ENCODE results near the gene SPPL2C. TPM values are rescaled to one million over a fixed set of nuclear protein-coding genes. Genes with fewer than 3 reads are reported as not detected.
A peak's percentile ranks its signal among the peaks of the same experiment; 100 is the strongest.

The SPPL2C gene
- total and polyA plus RNA-seq, 3 donors from 2014 or later, result 21.7 to 64.7 (median 58.9) TPM

DNA sequence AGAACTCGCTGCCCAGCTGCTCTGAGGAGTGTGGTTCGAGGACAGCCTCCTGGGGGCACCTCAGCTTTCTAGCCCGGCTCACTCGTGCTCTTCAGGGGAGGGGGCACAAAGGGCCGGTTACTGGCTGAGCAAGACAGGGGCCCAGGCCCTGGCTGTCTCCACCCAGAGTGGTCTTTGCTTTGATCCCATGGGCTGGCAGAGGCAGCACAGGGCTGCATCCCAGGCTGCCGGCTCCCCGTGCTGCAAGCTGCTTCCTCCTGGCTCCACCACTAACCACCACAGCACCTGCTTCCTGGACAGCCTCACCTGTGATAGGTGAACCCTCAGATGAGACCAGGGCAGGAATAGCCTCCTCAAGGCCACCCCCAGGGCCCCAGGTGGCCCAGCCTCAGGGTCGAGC, 6.8 kb downstream of the SPPL2C start:
- no peak overlapping the region for H3K4me3 ChIP-seq
- H3K36me3 ChIP-seq (ENCODE audit: low read depth, missing control alignments), result no peaks in the 10 kb centered on the region
- H3K27ac ChIP-seq, result no peak overlapping the region
- H3K27me3 ChIP-seq, result no peaks in the 10 kb centered on the region
- H3K4me1 ChIP-seq, result no peaks in the 10 kb centered on the region
- intact Hi-C loops (cut with DNase I; ENCODE audit: low total_unique reads), result no loop called here
- TF ChIP-seq, protein P1, sequence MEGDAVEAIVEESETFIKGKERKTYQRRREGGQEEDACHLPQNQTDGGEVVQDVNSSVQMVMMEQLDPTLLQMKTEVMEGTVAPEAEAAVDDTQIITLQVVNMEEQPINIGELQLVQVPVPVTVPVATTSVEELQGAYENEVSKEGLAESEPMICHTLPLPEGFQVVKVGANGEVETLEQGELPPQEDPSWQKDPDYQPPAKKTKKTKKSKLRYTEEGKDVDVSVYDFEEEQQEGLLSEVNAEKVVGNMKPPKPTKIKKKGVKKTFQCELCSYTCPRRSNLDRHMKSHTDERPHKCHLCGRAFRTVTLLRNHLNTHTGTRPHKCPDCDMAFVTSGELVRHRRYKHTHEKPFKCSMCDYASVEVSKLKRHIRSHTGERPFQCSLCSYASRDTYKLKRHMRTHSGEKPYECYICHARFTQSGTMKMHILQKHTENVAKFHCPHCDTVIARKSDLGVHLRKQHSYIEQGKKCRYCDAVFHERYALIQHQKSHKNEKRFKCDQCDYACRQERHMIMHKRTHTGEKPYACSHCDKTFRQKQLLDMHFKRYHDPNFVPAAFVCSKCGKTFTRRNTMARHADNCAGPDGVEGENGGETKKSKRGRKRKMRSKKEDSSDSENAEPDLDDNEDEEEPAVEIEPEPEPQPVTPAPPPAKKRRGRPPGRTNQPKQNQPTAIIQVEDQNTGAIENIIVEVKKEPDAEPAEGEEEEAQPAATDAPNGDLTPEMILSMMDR (IDR thresholded peaks at IDR 0.05), result no peak
- TF ChIP-seq POLR2A (IDR thresholded peaks at IDR 0.05), result no peak
- no peaks in the 10 kb centered on the region for H3K9me3 ChIP-seq
- 60 to 63% methylated on average over 2 to 8 of the region's 8 CpGs for WGBS, 2 donors
- no peak for DNase-seq

DNA sequence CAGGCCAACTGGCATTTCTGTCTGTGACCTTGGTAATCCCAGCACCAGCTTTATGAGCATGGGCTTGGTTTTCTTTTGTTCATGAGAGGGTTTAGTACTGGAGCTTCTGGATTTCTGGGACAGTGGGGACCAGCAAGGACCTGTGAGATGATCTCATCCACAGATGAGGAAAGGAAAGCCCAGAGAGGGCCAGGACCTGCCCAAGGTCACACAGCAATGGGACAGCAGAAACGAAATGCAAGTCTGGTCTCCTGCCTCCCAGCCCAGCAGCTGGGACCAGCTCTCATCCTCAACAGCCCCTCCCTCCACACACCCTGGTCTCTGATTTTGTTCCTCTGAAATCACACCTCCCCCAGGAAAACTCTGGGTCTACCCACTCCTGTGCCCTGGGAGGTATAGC, 7.2 kb downstream of the SPPL2C start:
- intact Hi-C loops (cut with DNase I; ENCODE audit: low total_unique reads), result no loop called here

DNA sequence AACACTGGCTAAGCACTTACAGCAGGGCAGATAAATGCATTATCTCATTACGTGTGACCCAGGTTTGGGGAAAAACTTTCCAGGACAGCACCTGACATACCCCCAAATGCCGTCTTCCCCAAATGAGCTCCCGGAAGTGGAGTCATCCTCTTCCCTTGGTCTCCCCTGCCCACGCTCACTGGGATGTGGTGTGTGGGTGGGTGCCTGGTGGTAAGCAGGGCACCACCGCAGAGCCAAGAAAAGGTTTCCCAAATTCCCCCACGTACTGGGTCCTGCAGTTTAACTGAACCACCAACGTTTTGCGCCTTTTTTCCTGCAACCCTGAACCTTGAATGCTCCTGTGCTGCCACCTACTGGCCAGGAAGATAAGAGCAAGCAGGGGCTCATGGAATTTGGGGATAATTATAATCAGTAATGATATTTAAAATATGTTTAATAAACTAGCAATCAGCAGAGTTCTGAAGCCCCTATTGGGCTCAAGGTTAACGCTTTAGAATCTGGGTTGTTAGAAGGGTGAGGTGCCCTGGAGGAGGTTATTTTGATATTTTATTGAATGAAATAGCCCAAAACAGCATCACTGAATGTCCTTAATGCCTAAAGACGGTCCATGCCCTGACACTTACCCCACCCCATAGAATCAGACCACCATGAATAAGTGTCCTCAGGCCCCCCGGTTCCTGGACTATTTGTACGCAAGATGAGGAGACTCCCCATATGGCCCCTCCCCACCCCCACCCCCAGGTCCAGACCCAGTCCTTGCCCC, 8.0 kb downstream of the SPPL2C start:
- intact Hi-C loops (cut with DNase I; ENCODE audit: low total_unique reads), result no loop called here
- TF ChIP-seq, protein P1 (IDR thresholded peaks at IDR 0.05), result peak; percentile 71 to 94 (median 83)
- no peak for TF ChIP-seq POLR2A (IDR thresholded peaks at IDR 0.05)
- H3K27ac ChIP-seq, result no peak overlapping the region
- no peaks in the 10 kb centered on the region for H3K27me3 ChIP-seq
- no peaks in the 10 kb centered on the region for H3K9me3 ChIP-seq
- no peak overlapping the region for H3K4me3 ChIP-seq
- H3K36me3 ChIP-seq (ENCODE audit: low read depth, missing control alignments), result no peaks in the 10 kb centered on the region
- no peaks in the 10 kb centered on the region for H3K4me1 ChIP-seq
- DNase-seq, result peak; percentile 82
- 28 to 34% methylated on average over 10 to 12 of the region's 12 CpGs for WGBS, 2 donors

More for the DNA sequence above, 7.2 kb downstream of the SPPL2C start:
- no peak for DNase-seq
- H3K4me1 ChIP-seq, result no peaks in the 10 kb centered on the region
- H3K27me3 ChIP-seq, result no peaks in the 10 kb centered on the region
- TF ChIP-seq, protein P1 (IDR thresholded peaks at IDR 0.05), result no peak
- TF ChIP-seq POLR2A (IDR thresholded peaks at IDR 0.05), result no peak
- H3K9me3 ChIP-seq, result no peaks in the 10 kb centered on the region
- WGBS, 2 donors, result 52 to 80% methylated on average over 1 of the region's 1 CpG
- no peak overlapping the region for H3K27ac ChIP-seq
- H3K36me3 ChIP-seq (ENCODE audit: low read depth, missing control alignments), result no peaks in the 10 kb centered on the region
- H3K4me3 ChIP-seq, result no peak overlapping the region

DNA sequence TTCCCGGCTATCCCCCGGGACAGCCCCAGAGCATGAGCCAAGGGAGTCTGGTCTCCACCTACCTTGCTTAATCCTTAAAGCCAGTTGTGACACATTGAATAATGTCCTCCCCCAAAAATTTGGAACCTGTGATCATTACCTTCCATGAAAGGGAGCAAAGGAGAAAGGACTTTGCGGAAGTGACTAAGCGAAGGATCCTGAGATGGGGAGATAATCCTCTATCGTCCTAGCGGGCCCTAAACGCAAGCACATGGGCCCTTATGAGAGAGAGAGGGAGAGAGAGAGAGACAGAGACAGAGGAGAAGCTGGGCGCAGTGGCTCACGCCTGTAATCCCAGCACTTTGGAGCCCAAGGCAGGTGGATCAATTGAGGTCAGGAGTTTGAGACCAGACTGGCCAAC, 9.5 kb downstream of the SPPL2C start:
- Histone ChIP-seq H3K36me3 (ENCODE audit: low read depth, missing control alignments) (no peaks in the 10 kb centered on the region), H3K9me3 (no peaks in the 10 kb centered on the region), H3K4me1 (no peaks in the 10 kb centered on the region), H3K4me3 (no peak overlapping the region), H3K27me3 (no peaks in the 10 kb centered on the region), H3K27ac (no peak overlapping the region)
- DNase-seq, result no peak
- intact Hi-C loops (cut with DNase I; ENCODE audit: low total_unique reads), result no loop called here
- 82 to 89% methylated on average over 9 of the region's 9 CpGs for WGBS, 2 donors
- TF ChIP-seq POLR2A (IDR thresholded peaks at IDR 0.05), result no peak
- TF ChIP-seq, protein P1 (IDR thresholded peaks at IDR 0.05), result no peak
